Smooth muscle cell (in vitro differentiated cells): Measurements from ENCODE around the gene SAGE1. TPM values are rescaled to one million over a fixed set of nuclear protein-coding genes. Genes with fewer than 3 reads are reported as not detected.

Experiments used
- DNase-seq: peaks from one replicate; lab custom pipeline; 2025; ENCODE audit not compliant: unreplicated experiment; lab: John Stamatoyannopoulos, UW
- H2AFZ ChIP-seq: fragments of 200-600 bp; sonication (generic); 2 replicates; pipeline ENCODE4 v1.6.0; 2016; ENCODE audit warnings: antibody characterized with exemption, low read depth, mild to moderate bottlenecking
- H3F3A ChIP-seq: fragments of 200-600 bp; sonication (generic); 2 replicates; pipeline ENCODE4 v1.6.0; 2017; ENCODE audit warnings: antibody characterized with exemption, low read depth
- H3K27ac ChIP-seq: fragments of 200-600 bp; sonication (generic); 2 replicates; pipeline ENCODE4 v1.5.1; 2016; ENCODE audit warnings: low read depth, mild to moderate bottlenecking
- H3K27me3 ChIP-seq: fragments of 200-600 bp; sonication (generic); 2 replicates; pipeline ENCODE4 v1.6.1; 2016; ENCODE audit warnings: low read depth, mild to moderate bottlenecking
- H3K36me3 ChIP-seq: fragments of 200-600 bp; sonication (generic); 2 replicates; pipeline ENCODE4 v1.5.1; 2016; ENCODE audit warnings: low read depth
- H3K4me1 ChIP-seq: fragments of 200-600 bp; sonication (generic); 2 replicates; pipeline ENCODE4 v1.5.1; 2016; ENCODE audit warnings: low read depth
- H3K4me2 ChIP-seq: fragments of 200-600 bp; sonication (generic); 2 replicates; pipeline ENCODE4 v1.6.0; 2016; ENCODE audit warnings: mild to moderate bottlenecking
- H3K4me3 ChIP-seq: fragments of 200-600 bp; sonication (generic); 2 replicates; pipeline ENCODE4 v1.5.1; 2016; ENCODE audit warnings: mild to moderate bottlenecking
- H3K79me2 ChIP-seq: fragments of 200-600 bp; sonication (generic); 2 replicates; pipeline ENCODE4 v1.6.0; 2016; ENCODE audit warnings: low read depth, mild to moderate bottlenecking
- H3K9ac ChIP-seq: fragments of 200-600 bp; sonication (generic); 2 replicates; pipeline ENCODE4 v1.6.0; 2016; ENCODE audit warnings: low read depth
- H3K9me3 ChIP-seq: fragments of 200-600 bp; sonication (generic); replicated peaks from 2 replicates; pipeline ENCODE4 v1.5.1; 2016; ENCODE audit warnings: low read depth
- H4K20me1 ChIP-seq: fragments of 200-600 bp; sonication (generic); 2 replicates; pipeline ENCODE4 v1.6.0; 2016; ENCODE audit warnings: low read depth
- WGBS: methylation state at CpG from one replicate; pipeline ENCODE4 v1.1.7; 2016; ENCODE audit warnings: low lambda C conversion rate; 5-methylcytosine and 5-hydroxymethylcytosine counted together
- polyA plus RNA-seq: library from polyadenylated mRNA; unstranded; fragments of >200 nt; fragmentation: Nextera tagmentation; extraction: Ambion mirVana; gene quantifications from 2 replicates; pipeline ENCODE4 v1.2.1, GENCODE V29; 2016
- total RNA-seq: library from RNA; depleted of rRNA; stranded (reverse); fragments of >200 nt; gene quantifications from 2 replicates; pipeline ENCODE4 v1.2.3, GENCODE V29; 2014
- TF ChIP-seq, protein P1 (sequence below): fragments of 200-600 bp; sonication (generic); IDR thresholded peaks from 2 replicates; pipeline ENCODE4 v1.5.1; 2017; ENCODE audit warnings: borderline replicate concordance, mild to moderate bottlenecking, antibody characterized with exemption; ENCODE audit not compliant: insufficient read depth, poor library complexity, severe bottlenecking

The SAGE1 gene
- total and polyA plus RNA-seq, 2 experiments from 2014 or later: not detected

DNA sequence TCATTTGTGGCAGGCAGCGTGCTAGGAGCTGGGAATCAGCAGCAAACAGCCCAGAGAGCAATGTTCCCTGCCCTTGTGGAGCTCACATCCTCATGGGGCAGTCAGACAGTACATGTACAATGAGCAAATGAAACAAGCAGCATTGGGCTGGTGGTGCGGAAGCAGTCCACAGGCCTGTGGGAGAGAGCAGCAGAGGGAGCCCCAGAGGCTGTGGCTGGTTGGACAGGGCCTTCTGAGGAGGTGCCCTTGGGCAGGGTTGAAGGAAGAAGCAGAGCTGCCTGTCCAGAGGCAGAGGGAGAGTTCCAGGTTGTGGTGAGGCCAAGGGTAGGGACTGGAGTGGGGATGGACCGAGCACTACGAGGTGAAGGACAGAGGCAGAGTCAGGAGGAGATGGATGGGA lies 57.8 kb downstream of the SAGE1 start:
- TF ChIP-seq, protein P1, sequence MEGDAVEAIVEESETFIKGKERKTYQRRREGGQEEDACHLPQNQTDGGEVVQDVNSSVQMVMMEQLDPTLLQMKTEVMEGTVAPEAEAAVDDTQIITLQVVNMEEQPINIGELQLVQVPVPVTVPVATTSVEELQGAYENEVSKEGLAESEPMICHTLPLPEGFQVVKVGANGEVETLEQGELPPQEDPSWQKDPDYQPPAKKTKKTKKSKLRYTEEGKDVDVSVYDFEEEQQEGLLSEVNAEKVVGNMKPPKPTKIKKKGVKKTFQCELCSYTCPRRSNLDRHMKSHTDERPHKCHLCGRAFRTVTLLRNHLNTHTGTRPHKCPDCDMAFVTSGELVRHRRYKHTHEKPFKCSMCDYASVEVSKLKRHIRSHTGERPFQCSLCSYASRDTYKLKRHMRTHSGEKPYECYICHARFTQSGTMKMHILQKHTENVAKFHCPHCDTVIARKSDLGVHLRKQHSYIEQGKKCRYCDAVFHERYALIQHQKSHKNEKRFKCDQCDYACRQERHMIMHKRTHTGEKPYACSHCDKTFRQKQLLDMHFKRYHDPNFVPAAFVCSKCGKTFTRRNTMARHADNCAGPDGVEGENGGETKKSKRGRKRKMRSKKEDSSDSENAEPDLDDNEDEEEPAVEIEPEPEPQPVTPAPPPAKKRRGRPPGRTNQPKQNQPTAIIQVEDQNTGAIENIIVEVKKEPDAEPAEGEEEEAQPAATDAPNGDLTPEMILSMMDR: no peak

More for the DNA sequence above, 57.8 kb downstream of the SAGE1 start:
- Histone ChIP-seq H3K79me2 (no peaks in the 10 kb centered on the region), H3K4me2 (no peak overlapping the region), H3K27ac (no peak overlapping the region), H2AFZ (no peak overlapping the region), H3K9ac (no peak overlapping the region), H3K27me3 (no peaks in the 10 kb centered on the region), H3K4me3 (no peak overlapping the region), H3K36me3 (no peaks in the 10 kb centered on the region), H3K9me3 (no peaks in the 10 kb centered on the region), H3K4me1 (no peaks in the 10 kb centered on the region), H3F3A (no peaks in the 10 kb centered on the region), H4K20me1 (no peaks in the 10 kb centered on the region)
- 83% methylated on average over 4 of the region's 4 CpGs for WGBS
- no peak for DNase-seq

Other genes starting within 250 kb of the SAGE1 start
- not detected in 2 replicates for gene CT45A1, start 180.1 kb upstream of the SAGE1 start, total RNA-seq
- not detected in 2 replicates for gene CT45A1, start 180.1 kb upstream of the SAGE1 start, polyA plus RNA-seq
- not detected in 2 replicates for gene CT45A3, start 125.5 kb upstream of the SAGE1 start, total RNA-seq
- gene CT45A3, start 125.5 kb upstream of the SAGE1 start, polyA plus RNA-seq: not detected in 2 replicates
- not detected in 2 replicates for gene CT45A5, start 108.2 kb upstream of the SAGE1 start, total RNA-seq
- not detected in 2 replicates for gene CT45A5, start 108.2 kb upstream of the SAGE1 start, polyA plus RNA-seq
- not detected in 2 replicates for gene CT45A6, start 90.9 kb upstream of the SAGE1 start, total RNA-seq
- not detected in 2 replicates for gene CT45A6, start 90.9 kb upstream of the SAGE1 start, polyA plus RNA-seq
- not detected in 2 replicates for gene CT45A2, start 73.7 kb upstream of the SAGE1 start, total RNA-seq
- not detected in 2 replicates for gene CT45A2, start 73.7 kb upstream of the SAGE1 start, polyA plus RNA-seq
- not detected in 2 replicates for gene CT45A7, start 56.4 kb upstream of the SAGE1 start, total RNA-seq
- not detected in 2 replicates for gene CT45A7, start 56.4 kb upstream of the SAGE1 start, polyA plus RNA-seq
- not detected in 2 replicates for gene CT45A8, start 39.2 kb upstream of the SAGE1 start, total RNA-seq
- not detected in 2 replicates for gene CT45A8, start 39.2 kb upstream of the SAGE1 start, polyA plus RNA-seq
- not detected in 2 replicates for gene CT45A9, start 21.9 kb upstream of the SAGE1 start, total RNA-seq
- not detected in 2 replicates for gene CT45A9, start 21.9 kb upstream of the SAGE1 start, polyA plus RNA-seq
- gene CT45A10, start 272 bp upstream of the SAGE1 start, total RNA-seq: not detected in 2 replicates
- not detected in 2 replicates for gene CT45A10, start 272 bp upstream of the SAGE1 start, polyA plus RNA-seq
- gene MMGT1, start 80.3 kb downstream of the SAGE1 start, total RNA-seq: 27.1 and 35.8 TPM in 2 replicates
- 12.5 and 13.6 TPM in 2 replicates for gene MMGT1, start 80.3 kb downstream of the SAGE1 start, polyA plus RNA-seq
- 19.8 and 24.7 TPM in 2 replicates for gene SLC9A6, start 91.7 kb downstream of the SAGE1 start, total RNA-seq
- 10.8 and 11.6 TPM in 2 replicates for gene SLC9A6, start 91.7 kb downstream of the SAGE1 start, polyA plus RNA-seq